Measurements from ENCODE around the gene ANKRD23.

The ANKRD23 gene

GRCh38 chr2:96828436-96828835, 15.4 kb downstream of the ANKRD23 start:
- H3K36me3 ChIP-seq (ENCODE audit: insufficient read depth, low read length): peaks cover 9% of the 10 kb centered on the region
- H3K27me3 ChIP-seq (ENCODE audit: control insufficient read depth, insufficient read depth, low read length): no peaks in the 10 kb centered on the region
- H3K4me3 ChIP-seq (ENCODE audit: low read length): no peak overlapping the region
- H3K9me3 ChIP-seq (replicated peaks; ENCODE audit: low read length): no peaks in the 10 kb centered on the region
- no peak overlapping the region for H3K9ac ChIP-seq (ENCODE audit: low read depth, low read length)
- no peak overlapping the region for H3K4me2 ChIP-seq (ENCODE audit: low read length)
- H3K4me1 ChIP-seq (ENCODE audit: control insufficient read depth, insufficient read depth, low read length): peaks cover 12% of the 10 kb centered on the region

GRCh38 chr2:96826546-96827278, 17.1 kb downstream of the ANKRD23 start:
- H3K27me3 ChIP-seq (ENCODE audit: control insufficient read depth, insufficient read depth, low read length): no peaks in the 10 kb centered on the region
- H3K9me3 ChIP-seq (replicated peaks; ENCODE audit: low read length): no peaks in the 10 kb centered on the region
- no peak overlapping the region for H3K4me3 ChIP-seq (ENCODE audit: low read length)
- no peaks in the 10 kb centered on the region for H3K4me1 ChIP-seq (ENCODE audit: control insufficient read depth, insufficient read depth, low read length)
- no peak overlapping the region for H3K4me2 ChIP-seq (ENCODE audit: low read length)
- H3K9ac ChIP-seq (ENCODE audit: low read depth, low read length): no peak overlapping the region
- peaks cover 9% of the 10 kb centered on the region for H3K36me3 ChIP-seq (ENCODE audit: insufficient read depth, low read length)

GRCh38 chr2:96825057-96825456, 18.8 kb downstream of the ANKRD23 start:
- Histone ChIP-seq H3K36me3 (ENCODE audit: insufficient read depth, low read length) (peaks cover 9% of the 10 kb centered on the region), H3K27me3 (ENCODE audit: control insufficient read depth, insufficient read depth, low read length) (no peaks in the 10 kb centered on the region), H3K9ac (ENCODE audit: low read depth, low read length) (no peak overlapping the region), H3K9me3 (replicated peaks; ENCODE audit: low read length) (no peaks in the 10 kb centered on the region), H3K4me2 (ENCODE audit: low read length) (no peak overlapping the region), H3K4me1 (ENCODE audit: control insufficient read depth, insufficient read depth, low read length) (no peaks in the 10 kb centered on the region), H3K4me3 (ENCODE audit: low read length) (no peak overlapping the region)

- H3K36me3 ChIP-seq (ENCODE audit: insufficient read depth, low read length): peaks cover 9% of the 10 kb centered on the region
- no peaks in the 10 kb centered on the region for H3K27me3 ChIP-seq (ENCODE audit: control insufficient read depth, insufficient read depth, low read length)
- H3K9ac ChIP-seq (ENCODE audit: low read depth, low read length): no peak overlapping the region
- H3K4me3 ChIP-seq (ENCODE audit: low read length): no peak overlapping the region
- no peaks in the 10 kb centered on the region for H3K9me3 ChIP-seq (replicated peaks; ENCODE audit: low read length)
- no peaks in the 10 kb centered on the region for H3K4me1 ChIP-seq (ENCODE audit: control insufficient read depth, insufficient read depth, low read length)
- H3K4me2 ChIP-seq (ENCODE audit: low read length): no peak overlapping the region
Observed at GRCh38 chr2:96824079-96824870, 19.5 kb downstream of the ANKRD23 start.

GRCh38 chr2:96823198-96823597, 20.6 kb downstream of the ANKRD23 start:
- Histone ChIP-seq H3K4me2 (ENCODE audit: low read length) (no peak overlapping the region), H3K4me3 (ENCODE audit: low read length) (no peak overlapping the region), H3K9me3 (replicated peaks; ENCODE audit: low read length) (no peaks in the 10 kb centered on the region), H3K36me3 (ENCODE audit: insufficient read depth, low read length) (peaks cover 4% of the 10 kb centered on the region), H3K9ac (ENCODE audit: low read depth, low read length) (no peak overlapping the region), H3K4me1 (ENCODE audit: control insufficient read depth, insufficient read depth, low read length) (no peaks in the 10 kb centered on the region), H3K27me3 (ENCODE audit: control insufficient read depth, insufficient read depth, low read length) (no peaks in the 10 kb centered on the region)

- H3K4me2 ChIP-seq (ENCODE audit: low read length): no peak overlapping the region
- no peaks in the 10 kb centered on the region for H3K9me3 ChIP-seq (replicated peaks; ENCODE audit: low read length)
- H3K36me3 ChIP-seq (ENCODE audit: insufficient read depth, low read length): peaks cover 4% of the 10 kb centered on the region
- H3K27me3 ChIP-seq (ENCODE audit: control insufficient read depth, insufficient read depth, low read length): no peaks in the 10 kb centered on the region
- peaks cover 1% of the 10 kb centered on the region for H3K4me1 ChIP-seq (ENCODE audit: control insufficient read depth, insufficient read depth, low read length)
- H3K4me3 ChIP-seq (ENCODE audit: low read length): no peak overlapping the region
- no peak overlapping the region for H3K9ac ChIP-seq (ENCODE audit: low read depth, low read length)
Observed at GRCh38 chr2:96822786-96823185, 21.0 kb downstream of the ANKRD23 start.

- Histone ChIP-seq H3K36me3 (ENCODE audit: insufficient read depth, low read length) (no peaks in the 10 kb centered on the region), H3K9me3 (replicated peaks; ENCODE audit: low read length) (no peaks in the 10 kb centered on the region)
Observed at GRCh38 chr2:96821113-96821675, 22.6 kb downstream of the ANKRD23 start.

GRCh38 chr2:96819876-96820511, 23.8 kb downstream of the ANKRD23 start:
- Histone ChIP-seq H3K4me1 (ENCODE audit: control insufficient read depth, insufficient read depth, low read length) (peaks cover 17% of the 10 kb centered on the region), H3K4me2 (ENCODE audit: low read length) (no peak overlapping the region), H3K9ac (ENCODE audit: low read depth, low read length) (no peak overlapping the region), H3K9me3 (replicated peaks; ENCODE audit: low read length) (no peaks in the 10 kb centered on the region), H3K27me3 (ENCODE audit: control insufficient read depth, insufficient read depth, low read length) (no peaks in the 10 kb centered on the region), H3K4me3 (ENCODE audit: low read length) (no peak overlapping the region), H3K36me3 (ENCODE audit: insufficient read depth, low read length) (no peaks in the 10 kb centered on the region)

More at GRCh38 chr2:96821113-96821675, 22.6 kb downstream of the ANKRD23 start:
- Histone ChIP-seq H3K27me3 (ENCODE audit: control insufficient read depth, insufficient read depth, low read length) (no peaks in the 10 kb centered on the region), H3K4me3 (ENCODE audit: low read length) (no peak overlapping the region), H3K9ac (ENCODE audit: low read depth, low read length) (no peak overlapping the region), H3K4me1 (ENCODE audit: control insufficient read depth, insufficient read depth, low read length) (peaks cover 12% of the 10 kb centered on the region), H3K4me2 (ENCODE audit: low read length) (no peak overlapping the region)

GRCh38 chr2:96819128-96819875, 24.5 kb downstream of the ANKRD23 start:
- Histone ChIP-seq H3K9me3 (replicated peaks; ENCODE audit: low read length) (no peaks in the 10 kb centered on the region), H3K36me3 (ENCODE audit: insufficient read depth, low read length) (no peaks in the 10 kb centered on the region), H3K4me2 (ENCODE audit: low read length) (no peak overlapping the region), H3K4me1 (ENCODE audit: control insufficient read depth, insufficient read depth, low read length) (peaks cover 17% of the 10 kb centered on the region), H3K27me3 (ENCODE audit: control insufficient read depth, insufficient read depth, low read length) (no peaks in the 10 kb centered on the region), H3K9ac (ENCODE audit: low read depth, low read length) (no peak overlapping the region), H3K4me3 (ENCODE audit: low read length) (no peak overlapping the region)

- Histone ChIP-seq H3K9me3 (replicated peaks; ENCODE audit: low read length) (no peaks in the 10 kb centered on the region), H3K4me1 (ENCODE audit: control insufficient read depth, insufficient read depth, low read length) (peaks cover 17% of the 10 kb centered on the region), H3K9ac (ENCODE audit: low read depth, low read length) (no peak overlapping the region), H3K27me3 (ENCODE audit: control insufficient read depth, insufficient read depth, low read length) (no peaks in the 10 kb centered on the region), H3K4me2 (ENCODE audit: low read length) (peak overlapping the region; percentile 93), H3K4me3 (ENCODE audit: low read length) (peak overlapping the region; percentile 93), H3K36me3 (ENCODE audit: insufficient read depth, low read length) (no peaks in the 10 kb centered on the region)
Observed at GRCh38 chr2:96817882-96818281, 25.9 kb downstream of the ANKRD23 start.
